ENCODE measurements around the gene HEPACAM. TPM values are rescaled to one million over a fixed set of nuclear protein-coding genes. Genes with fewer than 3 reads are reported as not detected.

The HEPACAM gene
- total RNA-seq, 4 donors from 2014 or later: not detected

- Histone ChIP-seq H3K27me3 (no peaks in the 10 kb centered on the region), H3K27ac (no peak overlapping the region), H3K4me3 (no peak overlapping the region), H3K4me1 (no peaks in the 10 kb centered on the region), H3K36me3 (no peaks in the 10 kb centered on the region), H3K9me3 (no peaks in the 10 kb centered on the region)
- no peak for DNase-seq
- no peak for TF ChIP-seq POLR2A (IDR thresholded peaks at IDR 0.05)
- no peak for TF ChIP-seq CTCF (IDR thresholded peaks at IDR 0.05)
- intact Hi-C loops (cut with DNase I; ENCODE audit: low total_unique reads): no loop called here
These were observed 48.2 kb downstream of the HEPACAM start for GRCh38 chr11:124887667-124888013.

- Histone ChIP-seq H3K9me3 (no peaks in the 10 kb centered on the region), H3K4me1 (no peaks in the 10 kb centered on the region), H3K27ac (no peak overlapping the region), H3K36me3 (no peaks in the 10 kb centered on the region), H3K4me3 (no peak overlapping the region), H3K27me3 (no peaks in the 10 kb centered on the region)
- DNase-seq: no peak
- intact Hi-C loops (cut with DNase I; ENCODE audit: low total_unique reads): no loop called here
- TF ChIP-seq POLR2A (IDR thresholded peaks at IDR 0.05): no peak
- TF ChIP-seq CTCF (IDR thresholded peaks at IDR 0.05): no peak
These were observed 48.7 kb downstream of the HEPACAM start for GRCh38 chr11:124886978-124887666.

- TF ChIP-seq POLR2A (IDR thresholded peaks at IDR 0.05): no peak
- H3K4me1 ChIP-seq: no peaks in the 10 kb centered on the region
- no peak for DNase-seq
- no peaks in the 10 kb centered on the region for H3K27me3 ChIP-seq
- no peak overlapping the region for H3K27ac ChIP-seq
- H3K36me3 ChIP-seq: no peaks in the 10 kb centered on the region
- no peak overlapping the region for H3K4me3 ChIP-seq
- H3K9me3 ChIP-seq: no peaks in the 10 kb centered on the region
- intact Hi-C loops (cut with DNase I; ENCODE audit: low total_unique reads): no loop called here
These were observed 49.4 kb downstream of the HEPACAM start for GRCh38 chr11:124886476-124886875.

- no peak overlapping the region for H3K27ac ChIP-seq
- TF ChIP-seq CTCF (IDR thresholded peaks at IDR 0.05) (no peak), POLR2A (IDR thresholded peaks at IDR 0.05) (no peak)
- H3K9me3 ChIP-seq: no peaks in the 10 kb centered on the region
- no peaks in the 10 kb centered on the region for H3K36me3 ChIP-seq
- no peaks in the 10 kb centered on the region for H3K4me1 ChIP-seq
- H3K4me3 ChIP-seq: no peak overlapping the region
- no peaks in the 10 kb centered on the region for H3K27me3 ChIP-seq
- intact Hi-C loops (cut with DNase I; ENCODE audit: low total_unique reads): no loop called here
- DNase-seq: no peak
These were observed 50.9 kb downstream of the HEPACAM start for GRCh38 chr11:124884869-124885479.

- intact Hi-C loops (cut with DNase I; ENCODE audit: low total_unique reads): no loop called here
- Histone ChIP-seq H3K4me1 (no peaks in the 10 kb centered on the region), H3K27ac (peak overlapping the region in 1 of 2 donors; percentile 7), H3K9me3 (no peaks in the 10 kb centered on the region), H3K36me3 (no peaks in the 10 kb centered on the region), H3K4me3 (no peak overlapping the region), H3K27me3 (no peaks in the 10 kb centered on the region)
- no peak for TF ChIP-seq CTCF (IDR thresholded peaks at IDR 0.05)
- TF ChIP-seq POLR2A (IDR thresholded peaks at IDR 0.05): no peak
- DNase-seq: no peak
These were observed 51.5 kb downstream of the HEPACAM start for GRCh38 chr11:124884340-124884739.
